CD4-positive, alpha-beta T cell treated with Interleukin-2 at 100 ng/mL for 4 hours (primary cell): ENCODE data around the gene USP40.

Source experiments
- DNase-seq: peaks from one replicate; pipeline ENCODE4 v3.0.0-alpha.2; 2020; ENCODE audit warnings: low spot score

Gene USP40

DNA sequence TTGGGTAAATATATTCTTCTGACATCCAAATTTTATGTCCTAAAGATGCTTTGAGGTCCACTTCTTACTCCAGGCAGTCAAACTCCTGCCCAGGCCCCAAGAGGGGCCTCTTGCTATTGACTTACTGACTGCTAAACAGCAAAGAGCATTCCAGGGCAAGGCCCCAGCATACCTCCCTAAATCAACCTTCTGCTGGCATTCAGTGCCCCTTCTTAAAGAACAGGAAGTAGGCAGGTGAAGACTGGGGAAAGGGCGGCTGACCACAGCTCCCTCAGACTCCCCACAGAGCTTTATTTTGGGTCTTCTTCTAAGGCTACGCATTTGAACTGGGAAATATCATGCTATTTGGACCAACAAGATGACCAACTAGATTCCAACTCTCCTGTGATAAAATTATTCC, 68.9 kb downstream of the USP40 start:
- DNase-seq: no peak

DNA sequence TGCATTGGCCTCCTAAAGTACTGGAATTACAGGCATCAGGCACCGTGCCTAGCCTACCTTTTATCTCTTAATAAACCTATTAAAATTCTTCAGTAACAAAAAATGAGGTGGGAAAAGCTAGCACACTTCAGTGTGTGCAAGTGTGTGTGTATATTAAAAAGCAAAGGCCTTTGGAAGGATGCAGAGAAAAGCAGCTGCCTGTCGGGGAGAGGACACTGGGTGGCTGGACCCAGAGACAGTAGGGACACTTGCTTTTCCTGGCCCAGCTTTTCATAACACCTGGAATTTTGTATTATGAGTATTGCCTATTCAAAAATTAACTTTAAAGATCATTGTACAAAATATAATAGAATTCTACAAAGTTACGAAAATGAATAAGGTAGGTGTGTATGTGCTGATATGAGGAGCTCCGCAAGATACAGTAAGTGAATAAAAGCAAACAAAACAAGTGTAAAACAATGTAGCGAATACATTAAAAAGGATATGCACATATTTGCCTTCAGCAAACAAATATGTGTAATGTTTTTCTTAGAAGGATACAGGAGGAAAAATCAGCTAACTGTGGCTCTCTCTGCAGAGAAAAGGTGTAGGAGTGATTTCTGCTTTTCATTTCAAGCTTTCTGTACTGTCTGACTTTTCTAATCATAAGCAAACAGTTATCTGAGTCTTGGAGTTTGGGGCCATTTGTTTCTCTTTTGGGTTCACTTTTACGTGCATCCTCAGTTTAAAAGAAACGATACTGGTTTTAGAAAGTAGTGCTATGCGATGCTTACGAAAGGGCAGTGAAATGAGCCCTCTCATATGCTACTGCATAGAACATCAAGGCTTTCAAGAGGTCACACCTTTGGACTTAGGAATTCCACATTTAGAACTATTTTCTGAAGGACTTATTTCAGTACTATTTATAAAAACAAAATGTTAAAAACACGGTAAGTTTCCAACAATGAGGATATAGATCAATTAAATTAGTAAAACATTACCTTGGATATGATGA, 70.8 kb downstream of the USP40 start:
- no peak for DNase-seq

DNA sequence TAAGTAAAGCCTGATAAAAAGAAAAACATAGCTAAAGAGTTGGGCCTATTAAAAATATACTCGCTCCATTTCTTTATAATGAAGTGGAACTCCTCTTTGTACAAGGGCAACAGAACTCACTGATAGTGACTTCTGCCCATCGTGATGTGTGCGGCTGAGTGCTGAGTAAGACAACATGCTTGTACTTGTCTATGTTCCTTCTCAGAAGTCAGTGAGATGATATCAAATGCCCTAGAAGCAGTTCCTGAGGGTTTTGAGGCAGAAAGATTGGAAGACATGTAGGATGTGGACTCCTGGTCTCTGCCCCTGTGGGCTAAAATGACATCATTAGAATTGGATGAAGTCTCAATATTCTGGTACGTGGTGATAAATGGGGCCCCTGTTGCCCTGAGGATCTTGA, 73.8 kb downstream of the USP40 start:
- no peak for DNase-seq

DNA sequence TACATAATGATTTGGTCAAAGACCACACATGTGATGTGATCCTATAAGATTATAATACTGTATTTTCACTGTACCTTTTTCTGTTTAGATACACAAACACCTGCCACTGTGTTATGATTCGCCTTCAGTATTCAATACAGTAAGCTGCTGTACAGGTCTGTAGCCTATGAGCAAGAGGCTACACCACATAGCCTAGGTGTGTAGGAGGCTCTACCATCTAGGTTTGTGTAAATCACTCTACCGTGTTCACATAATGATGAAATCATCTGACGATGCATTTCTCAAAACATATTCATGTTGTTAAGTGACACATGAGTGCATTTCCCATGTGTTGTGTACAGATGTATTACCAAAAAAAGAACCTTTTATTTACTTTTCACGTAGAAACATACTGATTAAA, 74.5 kb downstream of the USP40 start:
- no peak for DNase-seq

DNA sequence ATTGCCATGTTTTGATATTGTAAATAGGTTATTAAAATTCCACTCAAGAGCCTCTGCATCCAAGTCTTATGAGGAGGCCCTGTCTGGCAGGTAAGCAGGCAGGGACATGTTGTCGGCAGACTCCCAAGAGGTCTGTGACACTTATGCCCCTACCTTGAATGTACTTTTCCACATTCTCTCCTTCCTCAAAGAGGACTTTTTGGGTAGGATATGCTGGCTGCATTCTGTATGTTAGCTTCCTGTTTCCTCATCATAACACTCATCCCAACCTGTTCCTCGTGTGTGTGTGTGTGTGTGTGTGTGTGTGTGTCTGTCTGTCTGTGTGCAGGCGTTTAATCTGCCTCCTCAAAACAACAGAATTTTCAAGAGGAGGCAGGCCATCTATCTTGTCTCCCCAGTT, 75.3 kb downstream of the USP40 start:
- DNase-seq: no peak

DNA sequence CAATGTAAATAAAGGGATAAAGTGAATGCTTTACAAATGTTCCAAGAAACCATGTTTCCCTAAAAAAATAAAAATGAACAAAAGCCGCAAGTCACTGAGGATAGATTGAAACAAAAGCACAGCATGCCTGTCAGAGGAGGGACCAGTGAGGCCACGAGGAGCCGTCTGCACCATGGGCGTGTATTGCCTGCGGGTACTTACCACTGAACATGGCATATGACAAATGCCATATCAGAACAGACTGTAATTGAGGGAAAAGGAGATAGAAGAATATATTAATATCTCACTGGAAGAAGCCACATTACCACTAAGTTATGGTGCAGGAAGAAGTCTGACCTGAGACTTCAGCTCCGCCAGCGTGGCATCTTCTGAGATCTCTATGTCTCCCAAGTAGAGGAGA, 75.8 kb downstream of the USP40 start:
- no peak for DNase-seq

DNA sequence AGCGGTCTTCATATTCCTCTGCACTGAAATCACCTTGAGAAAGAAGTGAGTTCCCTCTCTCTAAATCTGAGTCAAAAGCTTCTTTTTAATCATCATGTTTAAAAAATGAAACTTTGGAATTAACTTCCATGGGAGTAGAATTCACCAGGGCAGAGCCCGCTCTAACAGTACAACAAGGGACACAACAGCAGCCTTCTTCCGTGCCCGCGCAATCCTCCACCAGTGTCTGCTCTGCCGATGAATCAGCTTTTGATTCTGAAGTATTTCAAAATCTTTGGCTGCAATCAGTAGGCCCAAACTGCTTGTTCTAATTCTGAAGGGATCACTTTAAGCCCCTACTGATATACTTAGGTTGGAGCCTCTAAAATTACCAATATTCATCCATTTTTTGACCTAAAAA, 76.9 kb downstream of the USP40 start:
- DNase-seq: no peak

DNA sequence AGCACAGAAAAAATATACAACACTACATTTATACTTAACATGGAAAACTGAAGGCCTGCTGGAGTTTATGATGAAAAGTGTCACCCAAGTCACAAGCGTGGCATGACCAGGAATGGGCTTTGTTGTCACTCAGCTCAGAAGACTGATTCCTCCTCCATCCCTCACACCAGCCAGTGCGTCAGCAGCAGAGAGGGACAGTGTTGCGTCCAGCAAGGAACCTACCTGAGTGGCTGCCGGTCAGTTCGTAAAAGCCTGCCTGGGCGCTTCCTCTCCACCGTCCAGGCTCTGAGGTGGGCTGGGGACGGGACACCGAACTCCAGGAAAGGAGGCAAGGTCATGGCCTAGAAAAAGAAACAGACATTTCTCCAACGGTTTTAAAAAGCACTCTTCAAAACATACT, 77.4 kb downstream of the USP40 start:
- no peak for DNase-seq

DNA sequence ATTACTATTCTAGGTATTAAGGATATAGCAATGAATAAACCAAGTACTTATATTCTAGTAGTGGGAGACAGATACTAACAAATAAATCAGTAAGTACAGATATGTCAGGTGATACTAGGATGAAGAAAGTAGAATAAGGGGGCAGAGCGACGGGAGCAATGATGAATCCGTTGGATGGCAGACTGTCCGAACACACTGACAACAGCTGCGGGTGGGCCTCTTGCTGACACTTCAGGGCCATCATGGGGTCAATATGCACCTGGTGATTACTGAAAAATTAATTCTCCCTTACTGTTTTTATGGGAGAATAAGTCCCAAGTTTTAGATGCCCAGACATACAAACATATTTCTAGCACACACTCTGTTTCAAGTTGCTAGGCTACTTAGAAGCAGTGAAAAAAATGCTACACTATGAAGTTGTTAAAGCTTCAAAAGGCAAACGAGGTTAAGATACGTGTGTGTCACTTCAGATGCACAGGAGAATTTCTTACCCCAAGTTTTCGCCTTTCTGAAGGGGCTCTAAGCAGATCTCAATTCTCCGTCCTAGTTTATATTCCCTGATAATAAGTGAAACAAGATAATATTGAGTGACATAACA, 78.7 kb downstream of the USP40 start:
- DNase-seq: no peak

DNA sequence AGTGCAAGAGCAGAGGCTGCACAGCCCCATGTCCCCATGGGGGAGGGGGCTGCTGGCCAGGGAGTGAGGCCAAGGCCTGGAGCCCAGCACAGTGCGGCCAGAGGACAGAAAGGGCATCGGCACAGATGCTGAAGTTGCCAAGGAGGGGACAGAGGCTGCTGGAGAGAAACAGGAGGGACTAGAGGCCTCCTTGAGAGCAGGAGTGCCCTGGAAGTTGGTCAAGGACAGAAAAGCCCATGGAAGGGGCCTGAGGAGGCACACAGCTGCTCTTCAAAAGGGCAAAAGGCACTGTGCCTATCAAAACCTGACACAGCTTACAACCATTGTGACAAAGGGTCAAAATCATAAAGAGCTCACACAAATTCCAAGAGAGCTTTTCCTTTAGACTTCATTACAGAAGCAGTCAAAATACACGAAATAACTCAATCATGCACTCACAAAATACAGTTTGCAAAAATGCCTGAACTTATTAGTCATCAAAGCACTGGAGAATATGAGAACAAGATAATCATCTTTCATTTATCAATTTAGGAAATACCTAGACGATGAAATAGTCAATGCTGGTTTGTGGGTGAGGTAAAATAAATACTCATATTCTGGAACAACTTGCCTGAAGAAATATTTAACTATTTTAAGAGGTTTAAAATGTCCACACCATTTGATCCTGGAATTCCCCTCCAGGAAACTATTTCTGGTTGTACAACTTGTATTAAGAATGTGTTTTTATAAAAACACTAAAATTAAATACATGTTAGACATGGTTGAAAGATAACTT, 79.6 kb downstream of the USP40 start:
- DNase-seq: no peak

DNA sequence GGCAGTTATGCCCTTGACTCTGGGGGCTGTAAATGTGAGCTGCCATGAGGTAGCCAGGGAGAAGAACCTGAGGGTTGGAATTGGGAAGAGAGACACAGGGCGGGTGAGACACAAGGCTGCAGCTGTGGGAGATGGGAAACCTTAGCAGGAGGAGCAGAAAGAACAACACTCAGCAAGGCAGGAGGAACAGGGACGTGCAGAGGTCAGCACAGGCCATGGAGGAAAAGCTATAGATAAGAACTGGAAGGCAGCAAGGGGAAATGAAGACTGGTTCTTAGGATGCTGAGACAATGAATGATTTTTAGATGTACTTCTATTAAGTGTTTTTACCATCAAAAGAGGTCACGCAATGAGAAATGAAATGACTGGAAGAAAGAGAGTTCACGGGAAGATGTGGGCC, 80.2 kb downstream of the USP40 start:
- DNase-seq: no peak

DNA sequence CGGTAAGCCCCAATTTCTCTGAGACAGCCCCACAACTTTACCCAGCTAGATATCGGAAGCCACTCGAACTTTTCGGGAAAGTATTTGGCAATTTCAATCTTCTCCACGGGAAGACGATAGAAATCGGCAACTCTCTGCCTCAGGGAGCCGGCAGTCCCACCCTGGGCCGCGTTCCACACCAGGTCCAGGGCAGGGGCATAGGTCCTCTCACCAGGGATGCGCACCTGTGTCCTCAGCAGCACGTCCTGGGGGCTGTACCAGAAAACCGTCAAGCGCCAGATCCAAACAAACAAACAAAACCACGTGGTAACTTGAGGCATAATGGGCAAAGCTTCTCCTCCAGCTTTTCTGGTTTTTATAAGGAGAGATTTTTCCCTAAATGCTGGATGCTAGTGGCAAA, 80.9 kb downstream of the USP40 start:
- DNase-seq: no peak

DNA sequence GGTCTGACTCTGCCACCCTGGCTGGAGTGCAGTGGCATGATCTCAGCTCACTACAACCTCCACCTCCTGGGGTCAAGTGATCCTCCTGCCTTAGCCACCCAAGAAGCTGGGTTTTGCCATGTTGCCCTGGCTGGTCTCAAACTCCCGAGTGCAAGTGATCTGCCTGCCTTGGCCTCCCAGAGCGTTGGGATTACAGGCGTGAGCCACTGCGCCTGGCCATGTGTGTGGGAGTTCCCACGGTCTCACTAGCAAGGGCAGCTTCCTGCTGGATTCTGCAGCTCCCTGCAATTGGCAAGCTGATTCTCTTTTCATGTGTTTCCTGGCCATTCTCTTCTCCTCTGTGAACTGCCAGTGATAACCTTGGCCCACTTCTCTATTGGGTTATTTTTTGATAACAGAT, 84.0 kb downstream of the USP40 start:
- no peak for DNase-seq

DNA sequence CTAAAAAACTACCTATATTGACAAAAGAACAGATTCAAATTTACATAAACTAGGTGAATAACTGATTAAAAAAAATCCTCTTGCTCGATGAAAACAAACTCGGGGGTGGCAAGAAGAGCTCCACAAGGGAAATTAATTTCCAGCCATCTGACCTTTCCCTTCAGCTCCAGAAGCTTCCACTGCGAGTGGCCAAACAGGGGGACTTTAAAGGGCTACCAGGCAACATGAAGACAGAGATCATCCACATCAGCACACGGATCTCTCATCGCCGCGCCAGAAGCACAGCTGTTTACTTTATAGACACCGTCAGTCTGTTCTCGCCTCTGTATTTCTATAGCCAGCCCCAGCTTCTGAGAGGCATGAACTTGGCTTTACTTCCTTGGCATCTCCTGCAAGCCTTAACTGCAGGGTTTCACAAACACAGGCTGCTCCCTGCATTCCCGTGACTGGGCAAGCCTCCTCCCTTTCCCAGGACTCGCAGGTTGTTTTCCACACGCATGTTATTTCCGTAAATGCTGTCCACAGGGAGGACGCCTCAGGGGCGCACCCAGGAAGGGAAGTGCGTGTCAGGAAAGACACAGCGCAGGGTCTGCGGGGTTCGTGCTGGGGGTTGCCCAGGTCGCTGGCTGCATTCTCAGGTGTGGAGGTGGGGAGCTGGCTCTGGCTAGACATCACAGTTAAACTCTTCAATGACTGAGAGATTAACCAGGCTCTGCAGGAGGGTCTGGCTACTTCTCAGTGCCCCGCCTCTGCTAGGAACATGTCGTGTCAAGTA, 85.0 kb downstream of the USP40 start:
- no peak for DNase-seq

DNA sequence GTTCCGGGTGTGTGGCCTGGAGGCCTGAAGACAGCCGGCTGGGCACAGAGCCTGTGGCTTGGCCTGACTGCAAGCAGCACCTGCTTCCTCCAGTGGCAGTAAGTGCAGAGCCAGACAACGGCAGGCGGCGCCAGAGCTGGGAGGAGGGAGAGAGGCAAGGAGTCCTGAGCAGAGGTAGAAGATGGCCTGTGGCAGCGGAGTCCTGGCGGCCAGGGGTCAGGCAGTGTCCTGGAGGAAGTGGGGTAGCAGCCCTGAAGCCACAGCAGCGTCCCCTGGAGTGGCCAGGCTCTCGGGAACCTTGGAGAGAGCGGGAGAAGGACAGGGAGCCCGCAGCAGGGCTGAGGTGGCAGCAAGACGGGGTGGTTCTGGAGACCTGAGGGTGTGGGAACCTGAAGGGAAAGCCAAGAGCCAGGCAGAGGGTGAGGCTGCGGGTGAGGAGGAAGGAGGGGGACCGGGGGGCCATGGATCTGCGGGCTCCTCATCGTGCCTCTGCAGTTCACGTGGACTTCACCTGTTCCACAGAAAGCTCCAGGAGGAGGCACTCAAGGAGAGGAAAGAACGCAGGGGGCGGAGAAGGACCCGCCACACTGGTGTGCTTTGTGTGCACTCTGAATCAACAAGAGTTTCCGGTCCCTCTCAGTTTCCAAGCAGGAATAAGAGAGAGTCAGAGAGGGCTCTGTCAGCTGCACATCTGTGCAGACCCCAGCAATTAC, 85.9 kb downstream of the USP40 start:
- no peak for DNase-seq

DNA sequence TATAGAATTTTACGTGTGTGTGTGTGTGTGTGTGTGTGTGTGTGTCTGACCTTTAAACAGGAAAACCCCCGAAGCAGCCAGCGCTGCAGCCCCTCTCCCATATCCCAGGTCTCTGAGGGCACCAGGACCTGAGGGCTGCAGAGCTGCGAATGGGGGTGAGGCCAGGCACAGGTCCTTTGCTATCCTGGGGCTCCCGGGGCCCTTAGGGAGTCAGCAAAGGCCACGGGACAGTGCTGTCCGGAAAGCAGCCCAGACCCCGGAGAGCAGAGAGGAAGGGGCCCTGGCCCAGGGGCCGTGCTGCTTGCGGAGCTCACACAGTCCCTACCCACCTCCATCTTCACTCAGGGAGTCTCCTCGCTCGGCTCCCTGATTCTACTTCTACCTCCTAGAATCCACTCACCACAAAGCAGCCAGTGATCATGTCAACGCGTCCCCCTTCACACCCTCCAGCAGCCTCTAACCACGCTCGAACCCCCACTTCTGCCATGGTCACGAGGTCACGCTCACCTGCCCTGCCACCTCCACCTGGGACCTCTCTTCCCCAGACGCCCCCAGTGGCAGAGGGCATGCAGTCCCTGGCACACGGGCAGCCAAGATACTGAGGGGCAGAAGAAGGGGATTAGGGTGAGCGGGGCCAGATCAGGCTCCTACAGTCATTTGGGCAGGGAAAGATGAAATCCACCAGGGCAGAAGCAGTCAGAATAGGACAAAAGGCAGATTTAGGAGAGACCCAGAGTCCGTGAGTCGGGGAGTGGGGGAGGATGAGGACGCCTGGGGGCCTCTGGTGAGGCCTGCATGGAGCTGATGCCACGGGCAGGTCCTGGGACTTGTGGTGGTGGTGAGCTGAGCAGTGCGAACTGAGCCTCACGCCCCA, 86.7 kb downstream of the USP40 start:
- DNase-seq: no peak

DNA sequence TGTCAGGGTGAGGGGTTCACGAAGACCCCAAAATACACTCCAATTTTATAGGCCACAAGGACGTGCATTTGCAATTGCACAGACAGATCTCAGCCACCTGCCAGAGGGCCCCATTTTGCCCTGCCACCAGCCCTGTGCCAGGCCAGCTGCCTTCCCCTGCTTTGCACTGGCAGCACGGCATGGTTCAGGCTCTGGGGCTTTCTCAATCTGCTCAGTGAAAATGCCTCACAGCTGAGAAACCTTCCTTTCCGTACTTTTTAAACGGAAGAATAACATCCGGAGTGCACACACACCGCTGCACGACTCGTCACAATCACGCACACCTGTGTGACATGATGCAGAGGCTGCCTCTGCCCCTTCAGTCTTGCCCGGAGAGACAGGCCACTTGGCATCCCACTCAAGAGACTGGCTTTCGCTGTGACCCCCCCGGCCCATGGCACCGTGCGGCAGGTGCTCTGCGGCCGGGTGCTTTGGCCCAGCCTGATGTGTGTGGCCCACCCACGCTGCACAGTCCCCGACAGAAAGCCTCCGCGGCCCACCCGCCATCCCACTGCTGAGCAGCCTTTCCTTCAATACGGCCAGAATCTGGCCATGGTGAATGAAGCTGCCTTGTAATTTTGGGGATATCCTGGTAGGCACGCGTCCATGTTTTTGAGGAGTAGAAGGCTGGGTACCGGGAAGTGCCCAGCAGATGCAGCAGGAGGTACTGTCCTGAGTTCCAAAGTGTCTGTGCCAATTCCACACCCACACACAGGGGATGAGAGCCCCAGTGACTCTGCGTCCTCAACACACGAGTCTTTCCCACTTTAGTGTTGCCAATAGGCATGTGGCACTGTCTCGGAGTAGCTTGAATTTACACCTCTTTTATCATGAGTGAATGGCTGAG, 88.8 kb downstream of the USP40 start:
- DNase-seq: no peak

DNA sequence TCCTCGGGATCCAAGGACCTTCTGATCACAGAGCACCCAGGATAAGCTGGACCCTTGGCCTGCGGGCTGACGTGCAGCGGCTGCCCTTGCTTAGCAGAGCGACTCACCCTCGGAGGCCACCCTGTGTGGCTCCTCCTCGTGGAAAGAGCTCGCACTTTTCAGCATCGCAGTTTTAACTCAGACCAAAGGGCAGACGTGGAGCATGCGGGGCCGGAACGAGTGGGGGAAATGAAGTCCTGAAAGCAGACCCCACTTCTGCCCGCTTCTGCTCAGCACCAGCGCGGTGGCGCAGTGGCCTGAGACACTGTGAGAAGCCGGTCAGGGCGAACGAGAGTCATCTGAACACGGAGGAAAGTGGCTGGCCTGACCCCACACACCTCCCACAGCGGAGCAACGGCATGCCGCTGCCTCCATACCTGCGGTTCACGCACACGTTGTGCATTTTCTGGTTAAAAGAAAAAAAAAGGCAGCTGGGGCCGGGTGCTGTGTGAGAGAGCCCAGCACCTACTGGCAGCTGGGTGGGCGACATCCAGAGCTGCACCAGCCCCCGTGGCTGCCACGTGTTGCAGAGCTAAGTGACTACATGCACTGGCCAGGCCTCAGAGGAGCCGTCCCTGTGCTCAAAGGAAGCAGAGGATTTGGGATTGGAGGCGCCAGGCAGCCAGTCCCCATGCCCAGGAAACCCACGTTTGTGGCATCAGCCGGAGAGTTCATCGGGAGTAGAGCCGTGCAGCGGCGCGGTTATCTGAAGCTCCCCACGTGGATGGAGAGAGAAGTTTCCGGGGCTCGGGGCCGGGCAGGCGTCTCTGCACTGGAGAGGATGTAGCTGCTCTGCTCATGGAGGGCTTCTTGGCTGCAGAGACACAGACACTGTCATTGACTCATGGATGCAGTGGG, 89.7 kb downstream of the USP40 start:
- no peak for DNase-seq
